AML-193 (cell line): ENCODE results near the gene PLEKHG4B.
"Not testable (repeated sequence)": the region's sequence is repeated elsewhere in the genome, so short reads cannot be mapped to it uniquely, and the experiment has no call there.

Experiments
- DNase-seq, 2 experiments: peaks; one replicate each; lab custom pipeline; 2025; lab: John Stamatoyannopoulos, UW

Gene PLEKHG4B

GRCh38 chr5:233426-233825, 141.5 kb downstream of the PLEKHG4B start:
- not testable (repeated sequence) for DNase-seq

- DNase-seq = no peak
Observed at GRCh38 chr5:234450-234849, 142.5 kb downstream of the PLEKHG4B start.

- not testable (repeated sequence) for DNase-seq
Observed at GRCh38 chr5:235527-235926, 143.6 kb downstream of the PLEKHG4B start.

- not testable (repeated sequence) for DNase-seq
Observed at GRCh38 chr5:237931-238330, 146.0 kb downstream of the PLEKHG4B start.
